Ammon's horn (tissue), 1 donor: ENCODE results near the gene STK32B.
A peak's percentile ranks its signal among the peaks of the same experiment; 100 is the strongest.
"Not testable (repeated sequence)": the region's sequence is repeated elsewhere in the genome, so short reads cannot be mapped to it uniquely, and the experiment has no call there.

Experiments used
- DNase-seq: peaks from one replicate; pipeline ENCODE4 v3.0.0-alpha.2; 2016; ENCODE audit warnings: low spot score

Gene STK32B

GRCh38 chr4:5051278-5052203, at the start of gene STK32B:
TSS of gene STK32B (plus strand) at chr4:5051480.
- DNase-seq: peak; percentile 51

- not testable (repeated sequence) for DNase-seq
Observed at GRCh38 chr4:5001641-5002040, 49.6 kb upstream of the STK32B start.

GRCh38 chr4:5003372-5003857, 47.9 kb upstream of the STK32B start:
- no peak for DNase-seq

- no peak for DNase-seq
Observed at GRCh38 chr4:5003918-5004317, 47.4 kb upstream of the STK32B start.

GRCh38 chr4:5004496-5004895, 46.8 kb upstream of the STK32B start:
- no peak for DNase-seq

- not testable (repeated sequence) for DNase-seq
Observed at GRCh38 chr4:5006932-5007331, 44.3 kb upstream of the STK32B start.

GRCh38 chr4:5009796-5010195, 41.5 kb upstream of the STK32B start:
- DNase-seq: no peak

- DNase-seq: no peak
Observed at GRCh38 chr4:5010984-5011383, 40.3 kb upstream of the STK32B start.

- DNase-seq: no peak
Observed at GRCh38 chr4:5012244-5012898, 38.9 kb upstream of the STK32B start.

- no peak for DNase-seq
Observed at GRCh38 chr4:5012958-5013357, 38.3 kb upstream of the STK32B start.

GRCh38 chr4:5014007-5014682, 37.1 kb upstream of the STK32B start:
- no peak for DNase-seq

- DNase-seq: no peak
Observed at GRCh38 chr4:5018096-5018495, 33.2 kb upstream of the STK32B start.

GRCh38 chr4:5018603-5019002, 32.7 kb upstream of the STK32B start:
- no peak for DNase-seq

- DNase-seq: peak; percentile 14
Observed at GRCh38 chr4:5019274-5019673, 32.0 kb upstream of the STK32B start, which contains the start of gene CYTL1. TSS of gene CYTL1 (minus strand) at chr4:5019458. CDS start at chr4:5019445, 13 bp downstream.

- DNase-seq: no peak
Observed at GRCh38 chr4:5019796-5020195, 31.5 kb upstream of the STK32B start.

GRCh38 chr4:5020341-5020740, 30.9 kb upstream of the STK32B start:
- DNase-seq: no peak

GRCh38 chr4:5021546-5021945, 29.7 kb upstream of the STK32B start:
- DNase-seq: no peak

- no peak for DNase-seq
Observed at GRCh38 chr4:5024673-5025072, 26.6 kb upstream of the STK32B start.

- no peak for DNase-seq
Observed at GRCh38 chr4:5026371-5026770, 24.9 kb upstream of the STK32B start.

GRCh38 chr4:5027346-5027745, 23.9 kb upstream of the STK32B start:
- DNase-seq: no peak

GRCh38 chr4:5028480-5028879, 22.8 kb upstream of the STK32B start:
- no peak for DNase-seq

GRCh38 chr4:5029447-5029846, 21.8 kb upstream of the STK32B start:
- no peak for DNase-seq
